Gastrocnemius medialis (tissue), 4 donors: ENCODE results near the gene ETFB.

Experiments
- POLR2A ChIP-seq, 2 donors: fragments of 450-650 bp; IDR thresholded peaks; one replicate each; pipeline ENCODE4 v1.6.1; 2017; ENCODE audit warnings: antibody characterized with exemption in 2 of 2, mild to moderate bottlenecking in 2 of 2, moderate library complexity in 2 of 2
- TF ChIP-seq, protein P1 (sequence below), 5 experiments: fragments of 450-650 bp in 3 of 5; fragments of 200-600 bp in 2 of 5; sonication (generic) in 2 of 5; IDR thresholded peaks in 4 of 5; conservative IDR thresholded peaks in 1 of 5; 1 replicate in 4 of 5; 2 replicates in 1 of 5; pipeline ENCODE4 v1.5.1; 2016 to 2019; ENCODE audit warnings: antibody characterized with exemption in 5 of 5, mild to moderate bottlenecking in 3 of 5, moderate library complexity in 3 of 5

DNA sequence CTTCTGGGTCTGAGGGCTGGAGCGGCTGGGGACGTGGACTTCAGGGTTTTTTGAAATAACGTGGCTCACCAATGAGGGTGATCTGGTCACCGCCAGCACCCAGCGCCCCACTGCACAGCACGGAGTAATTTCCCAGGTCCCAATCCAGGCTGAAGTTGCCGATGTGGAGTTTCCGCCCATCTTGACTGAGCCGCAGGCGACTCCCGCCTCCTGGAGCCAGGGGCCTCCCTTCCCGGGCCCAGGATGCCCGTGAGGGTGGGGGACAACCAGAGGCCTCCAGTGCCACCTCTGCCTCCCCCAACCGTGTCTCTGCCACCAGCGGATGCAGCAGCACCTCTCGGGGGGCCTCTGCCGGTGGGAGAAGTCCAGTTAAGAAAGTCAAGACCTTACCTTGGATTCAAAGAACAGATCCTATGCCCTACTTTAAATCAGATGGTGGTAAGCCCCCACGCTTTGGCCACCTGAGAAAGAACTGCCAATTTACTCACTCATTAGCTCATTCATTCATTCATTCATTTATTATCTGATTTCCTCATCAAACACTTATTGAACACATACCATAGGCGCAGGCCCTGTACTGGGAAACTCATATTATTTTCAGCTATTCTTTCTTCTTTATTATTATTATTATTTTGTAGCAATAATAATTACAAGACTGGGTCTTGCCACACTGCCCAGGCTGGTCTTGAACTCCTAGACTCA is 28.2 kb downstream of the ETFB start:
- TF ChIP-seq, protein P1, sequence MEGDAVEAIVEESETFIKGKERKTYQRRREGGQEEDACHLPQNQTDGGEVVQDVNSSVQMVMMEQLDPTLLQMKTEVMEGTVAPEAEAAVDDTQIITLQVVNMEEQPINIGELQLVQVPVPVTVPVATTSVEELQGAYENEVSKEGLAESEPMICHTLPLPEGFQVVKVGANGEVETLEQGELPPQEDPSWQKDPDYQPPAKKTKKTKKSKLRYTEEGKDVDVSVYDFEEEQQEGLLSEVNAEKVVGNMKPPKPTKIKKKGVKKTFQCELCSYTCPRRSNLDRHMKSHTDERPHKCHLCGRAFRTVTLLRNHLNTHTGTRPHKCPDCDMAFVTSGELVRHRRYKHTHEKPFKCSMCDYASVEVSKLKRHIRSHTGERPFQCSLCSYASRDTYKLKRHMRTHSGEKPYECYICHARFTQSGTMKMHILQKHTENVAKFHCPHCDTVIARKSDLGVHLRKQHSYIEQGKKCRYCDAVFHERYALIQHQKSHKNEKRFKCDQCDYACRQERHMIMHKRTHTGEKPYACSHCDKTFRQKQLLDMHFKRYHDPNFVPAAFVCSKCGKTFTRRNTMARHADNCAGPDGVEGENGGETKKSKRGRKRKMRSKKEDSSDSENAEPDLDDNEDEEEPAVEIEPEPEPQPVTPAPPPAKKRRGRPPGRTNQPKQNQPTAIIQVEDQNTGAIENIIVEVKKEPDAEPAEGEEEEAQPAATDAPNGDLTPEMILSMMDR (IDR thresholded peaks at IDR 0.05 in 4 of 5, conservative IDR thresholded peaks at IDR 0.05 in 1 of 5): no peak
- TF ChIP-seq POLR2A (IDR thresholded peaks at IDR 0.05): no peak
